Measurements from ENCODE around the gene MYH7.
"Not testable (repeated sequence)": the region's sequence is repeated elsewhere in the genome, so short reads cannot be mapped to it uniquely, and the experiment has no call there.

Gene MYH7

GRCh38 chr14:23435543-23436326, at the start of gene MYH7:
Gene MYH7, minus strand, starts transcription at chr14:23435660. Its CDS starts 1,928 bp downstream, at chr14:23433732.
- DNase-seq (ENCODE audit: low read depth in 2 of 2, low spot score in 1 of 2), result no peak

DNA sequence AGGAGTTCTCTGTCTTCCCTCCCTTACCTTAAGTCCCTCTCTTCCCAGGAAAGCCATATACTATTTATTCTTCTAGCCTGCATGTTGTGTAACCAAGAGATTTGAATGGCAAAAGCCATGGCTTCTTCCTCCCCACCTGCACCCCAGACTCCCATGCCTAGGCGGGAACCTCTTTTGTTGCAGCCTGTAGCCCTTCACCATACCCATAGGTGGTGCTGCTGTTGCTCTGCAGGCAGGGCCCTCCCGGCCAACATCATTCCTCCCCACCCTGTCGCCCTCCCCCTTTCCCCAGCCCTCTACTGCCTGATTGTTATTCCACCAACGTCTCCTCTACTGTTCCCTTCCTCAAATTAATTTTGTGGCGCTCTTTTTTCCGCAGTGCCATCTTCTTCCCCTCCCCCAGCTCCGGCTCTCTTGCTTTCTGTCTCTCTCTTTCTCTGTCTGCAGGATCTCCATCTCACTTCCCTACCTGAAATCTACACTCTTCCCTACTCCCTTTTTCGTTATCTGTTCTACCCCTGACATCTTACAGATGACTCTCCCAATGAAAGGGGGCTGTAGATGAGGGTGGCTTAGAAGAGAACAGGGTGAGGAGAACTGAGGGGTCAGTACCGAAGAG, 47.9 kb upstream of the MYH7 start:
- no peak for DNase-seq (ENCODE audit: low read depth in 2 of 2, low spot score in 1 of 2)

DNA sequence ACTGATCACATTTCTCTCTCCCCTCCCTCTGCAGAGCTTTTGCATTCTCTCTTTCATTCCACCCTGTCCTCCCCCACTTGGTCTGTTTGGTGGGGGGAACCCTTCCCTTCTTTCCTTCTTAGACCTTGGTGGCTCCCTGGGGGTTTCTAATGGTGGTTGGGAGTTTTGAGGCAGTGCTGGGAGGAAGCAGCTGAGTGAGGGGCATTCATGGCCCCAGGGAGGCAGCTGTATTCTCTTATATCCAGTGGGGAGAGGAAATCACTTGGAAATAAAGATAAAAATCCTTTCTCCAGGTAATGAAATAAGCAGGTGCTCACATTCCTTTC, 47.3 kb upstream of the MYH7 start:
- no peak for DNase-seq (ENCODE audit: low read depth in 2 of 2, low spot score in 1 of 2)

DNA sequence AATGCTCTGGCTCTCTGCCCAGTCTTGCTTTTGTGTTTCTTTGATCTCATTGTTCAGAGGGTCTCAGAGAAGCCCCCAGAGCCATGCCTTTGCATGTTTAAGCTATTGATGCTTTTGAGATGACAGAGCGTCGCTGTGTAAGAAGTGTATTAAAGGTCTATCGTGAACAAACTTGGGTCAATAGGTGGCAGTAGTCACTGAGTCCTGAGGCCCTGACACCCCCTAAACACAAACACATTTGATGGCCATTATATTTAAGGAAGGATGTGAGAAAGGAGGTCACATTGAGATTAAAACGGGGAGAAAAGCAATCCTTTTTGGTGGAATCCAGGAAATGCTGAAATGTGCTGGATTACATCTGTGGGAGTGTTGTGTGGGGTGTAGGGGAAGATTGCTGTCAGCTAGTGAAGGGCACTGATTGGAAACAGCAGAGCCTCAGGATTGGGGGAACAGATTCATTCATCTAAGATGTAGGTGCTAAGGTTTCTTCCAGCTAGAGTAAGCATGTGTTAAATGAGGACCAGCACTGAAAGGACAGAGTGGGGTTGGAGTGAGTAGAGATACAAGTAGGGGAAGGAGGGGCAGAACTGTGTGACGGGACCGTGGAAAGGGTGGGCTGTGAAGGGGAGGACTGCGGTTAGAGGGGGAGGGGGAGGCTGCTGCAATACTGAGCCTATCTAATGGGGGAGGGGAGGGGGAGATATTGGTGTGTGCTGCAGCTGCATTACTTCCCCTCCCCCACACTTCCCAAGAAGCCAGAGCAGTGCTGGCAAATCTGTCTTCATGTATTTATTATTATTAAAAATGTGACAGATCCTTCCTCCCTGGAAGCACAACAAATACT, 46.7 kb upstream of the MYH7 start:
- no peak for DNase-seq (ENCODE audit: low read depth in 2 of 2, low spot score in 1 of 2)

DNA sequence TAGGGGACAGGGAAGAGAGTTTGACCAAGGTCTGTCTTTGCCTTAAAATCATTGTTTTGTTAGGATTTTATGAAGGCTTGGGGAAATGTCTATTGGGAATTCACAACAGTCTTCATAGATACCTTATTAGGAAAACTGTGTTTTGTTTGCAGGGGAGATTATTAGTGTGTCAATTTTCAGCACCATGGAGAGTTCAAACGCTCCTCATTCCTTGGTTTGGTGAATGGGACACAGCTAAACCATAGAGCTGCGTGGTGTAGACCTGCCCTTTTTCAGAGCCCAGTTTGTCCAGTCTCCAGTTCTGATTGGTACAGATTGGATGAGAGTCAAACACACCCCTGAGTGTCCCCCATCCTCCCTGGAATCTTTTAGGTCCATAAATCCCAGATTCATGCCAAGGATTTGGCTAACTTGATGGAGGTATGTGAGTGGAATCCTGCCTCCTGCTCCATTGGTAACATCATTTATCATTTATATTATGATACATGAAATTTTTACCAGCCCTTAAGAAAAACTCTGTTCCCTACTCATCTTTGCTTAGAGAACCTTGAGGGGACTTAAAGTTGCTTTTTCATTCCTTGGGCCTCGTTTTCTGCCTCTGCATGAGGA, 46.0 kb upstream of the MYH7 start:
- no peak for DNase-seq (ENCODE audit: low read depth in 2 of 2, low spot score in 1 of 2)

- DNase-seq (ENCODE audit: low read depth in 2 of 2, low spot score in 1 of 2), result peak in 1 of 2 donors; percentile 13
Measured at GRCh38 chr14:23478109-23478759, 42.8 kb upstream of the MYH7 start.

- DNase-seq (ENCODE audit: low read depth in 2 of 2, low spot score in 1 of 2), result no peak
Measured at GRCh38 chr14:23470947-23471346, 35.5 kb upstream of the MYH7 start.

DNA sequence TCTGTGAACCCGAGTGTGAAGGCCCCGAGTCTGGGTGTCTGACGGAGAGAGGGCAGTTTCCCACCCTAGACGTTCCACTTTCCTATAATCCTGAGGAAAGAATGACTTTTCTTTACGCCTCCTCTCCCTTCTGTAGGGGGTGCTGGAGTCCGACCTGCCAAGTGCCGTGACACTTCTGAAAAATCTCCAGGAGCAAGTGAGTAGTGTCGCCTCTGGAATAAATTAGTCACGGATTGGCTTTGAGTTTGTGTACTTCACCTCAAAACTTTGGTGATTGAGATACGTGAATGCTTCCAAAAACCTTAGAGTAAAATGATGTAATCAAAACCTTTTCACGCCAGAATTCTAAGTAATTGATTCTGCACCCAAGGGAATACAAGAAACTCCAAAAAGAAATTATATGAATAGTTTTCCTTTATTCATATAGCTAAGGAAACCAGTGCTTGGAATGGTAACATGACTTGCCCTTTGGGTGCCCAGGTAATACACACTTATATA, 34.5 kb upstream of the MYH7 start:
- DNase-seq (ENCODE audit: low read depth in 2 of 2, low spot score in 1 of 2), result no peak

DNA sequence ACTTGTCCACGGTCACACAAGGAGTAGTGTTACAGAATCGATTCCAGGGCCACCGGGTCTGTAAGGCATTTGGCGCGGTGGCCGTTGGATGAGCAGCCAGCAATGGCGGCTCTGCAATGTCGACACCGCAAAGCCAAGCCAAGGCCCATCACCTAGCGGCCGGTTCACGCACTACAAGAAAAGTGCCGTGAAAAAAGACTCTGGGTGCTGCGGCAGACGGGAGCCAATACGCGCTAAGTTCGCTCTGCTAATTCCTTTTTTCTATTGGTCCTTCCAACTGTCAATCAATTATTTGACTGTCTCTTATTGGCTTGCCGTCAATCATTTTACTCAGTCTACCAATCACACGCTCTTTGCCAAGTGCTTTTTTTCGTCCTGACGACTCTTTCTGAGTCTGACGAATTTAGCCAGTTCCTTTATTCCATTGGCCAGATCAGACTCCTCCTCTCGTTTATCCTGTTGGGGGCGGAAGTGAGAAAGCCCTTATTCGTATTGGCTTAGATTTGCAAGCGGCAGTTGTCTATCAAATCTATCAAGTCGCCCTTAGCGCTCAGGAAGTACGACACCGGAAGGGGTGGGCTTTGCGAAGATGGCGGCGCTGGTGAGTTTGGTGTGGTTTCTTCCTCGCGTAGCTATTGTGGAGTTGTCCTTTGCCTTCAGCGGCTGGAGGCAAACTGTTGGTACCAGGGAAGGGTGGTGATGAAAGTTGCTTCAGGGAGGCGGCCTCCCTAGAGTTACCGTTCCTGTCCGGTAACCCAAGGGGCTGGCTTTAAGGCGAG, 33.9 kb upstream of the MYH7 start, which contains the start of gene NGDN:
Gene NGDN, plus strand, starts transcription at position 577 of the 779 bp plus-strand sequence. Its CDS starts 13 bp downstream, at position 590.
- peak; percentile 65 to 82 for DNase-seq (ENCODE audit: low read depth in 2 of 2, low spot score in 1 of 2)

- DNase-seq (ENCODE audit: low read depth in 2 of 2, low spot score in 1 of 2), result no peak
Measured at GRCh38 chr14:23468704-23469126, 33.3 kb upstream of the MYH7 start.

GRCh38 chr14:23465261-23465660, 29.8 kb upstream of the MYH7 start:
- no peak for DNase-seq (ENCODE audit: low read depth in 2 of 2, low spot score in 1 of 2)

- DNase-seq (ENCODE audit: low read depth in 2 of 2, low spot score in 1 of 2), result no peak
Measured at GRCh38 chr14:23464700-23465099, 29.2 kb upstream of the MYH7 start.

GRCh38 chr14:23460960-23461359, 25.5 kb upstream of the MYH7 start:
- no peak for DNase-seq (ENCODE audit: low read depth in 2 of 2, low spot score in 1 of 2)

- no peak for DNase-seq (ENCODE audit: low read depth in 2 of 2, low spot score in 1 of 2)
Measured at GRCh38 chr14:23457587-23458445, 22.4 kb upstream of the MYH7 start.

DNA sequence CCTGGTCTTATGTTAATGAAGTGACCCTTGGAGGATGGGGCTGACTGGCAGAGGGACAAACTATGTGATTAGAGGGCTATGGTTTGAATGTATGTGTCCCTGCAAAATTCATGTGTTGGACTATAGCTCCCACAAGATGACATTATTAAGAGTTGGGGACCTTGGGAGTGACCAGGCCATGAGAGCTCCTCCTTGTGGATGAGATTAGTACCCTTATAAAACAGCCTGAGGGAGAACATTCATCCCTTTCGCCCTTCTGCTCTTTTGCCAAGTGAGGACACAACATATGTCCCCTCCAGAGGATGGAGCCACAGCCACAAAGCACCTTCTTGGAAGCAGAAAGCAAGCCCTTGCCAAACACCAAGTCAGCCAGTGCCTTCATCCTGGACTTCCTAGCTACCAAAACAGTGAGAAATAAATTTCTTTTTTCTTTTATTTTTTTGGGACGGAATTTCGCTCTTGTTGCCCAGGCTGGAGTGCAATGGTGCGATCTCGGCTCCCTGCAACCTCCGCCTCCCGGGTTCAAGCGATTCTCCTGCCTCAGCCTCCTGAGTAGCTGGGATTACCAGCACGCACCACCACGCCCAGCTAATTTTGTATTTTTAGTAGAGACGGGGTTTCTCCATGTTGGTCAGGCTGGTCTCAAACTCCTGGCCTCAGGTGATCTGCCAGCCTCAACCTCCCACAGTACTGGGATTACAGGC, 21.6 kb upstream of the MYH7 start:
- not testable (repeated sequence) for DNase-seq (ENCODE audit: low read depth in 2 of 2, low spot score in 1 of 2)

GRCh38 chr14:23454445-23454856, 19.0 kb upstream of the MYH7 start:
- DNase-seq (ENCODE audit: low read depth in 2 of 2, low spot score in 1 of 2), result no peak

GRCh38 chr14:23452237-23452636, 16.8 kb upstream of the MYH7 start:
- no peak for DNase-seq (ENCODE audit: low read depth in 2 of 2, low spot score in 1 of 2)

DNA sequence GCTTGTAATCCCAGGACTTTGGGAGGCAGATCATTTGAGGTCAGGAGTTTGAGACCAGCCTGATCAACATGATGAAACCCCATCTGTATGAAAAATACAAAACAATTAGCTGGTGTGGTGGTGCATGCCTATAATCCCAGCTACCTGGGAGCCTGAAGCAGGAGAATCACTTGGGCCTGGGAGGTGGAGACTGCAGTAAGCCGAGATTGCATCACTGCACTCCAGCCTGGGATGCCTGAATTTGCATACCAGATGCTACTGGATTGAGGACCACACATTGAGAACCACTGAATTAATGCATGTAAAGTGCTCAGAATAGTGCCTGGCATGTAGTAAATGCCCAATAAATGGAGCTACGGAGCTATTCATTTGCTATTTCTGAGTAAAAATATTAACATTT, 14.9 kb upstream of the MYH7 start:
- no peak for DNase-seq (ENCODE audit: low read depth in 2 of 2, low spot score in 1 of 2)

Measured in stimulated activated CD8-positive, alpha-beta memory T cell treated with anti-CD3 and anti-CD28 coated beads, Interleukin-4, amount 100 ng/mL, for 1 hour (primary cell).